ENCODE data around the gene ARHGAP9. TPM values are rescaled to one million over a fixed set of nuclear protein-coding genes. Genes with fewer than 3 reads are reported as not detected.

ARHGAP9 gene
- total and polyA plus RNA-seq, 2 of the 4 experiments (the other 2 are of a cell fraction) = 0.18 to 0.79 TPM

DNA sequence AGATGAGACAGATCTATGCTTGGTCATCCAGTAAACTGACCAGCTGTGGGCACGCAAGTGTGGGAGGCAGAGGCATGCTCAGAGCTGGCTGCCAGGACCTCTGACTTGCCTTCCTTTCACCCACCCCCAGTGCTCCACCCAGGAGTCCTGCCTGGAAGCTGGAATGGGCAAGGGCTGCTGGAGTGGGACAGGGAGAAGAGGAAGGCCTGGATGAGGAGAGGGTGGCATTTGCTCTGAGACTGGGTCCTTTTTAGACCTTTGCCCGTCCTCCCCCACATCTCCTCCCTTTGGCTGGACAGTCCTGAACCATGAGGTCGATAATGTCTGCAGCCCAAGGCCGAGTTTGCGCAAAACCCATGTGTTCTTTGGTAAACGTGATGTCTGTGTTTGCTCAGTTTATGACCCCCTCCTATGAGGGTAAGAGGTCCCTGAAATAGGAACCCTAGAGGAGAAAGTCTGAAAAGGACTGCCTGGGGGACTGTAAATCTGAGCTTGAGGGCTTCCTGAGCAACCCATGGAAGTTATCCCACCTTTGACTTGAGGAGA lies 28.4 kb downstream of the ARHGAP9 start:
- H3K23ac ChIP-seq (ENCODE audit: low read depth, low read length) = peak overlapping the region; percentile 82; the same call in 1 of the 2 replicates
- H2BK20ac ChIP-seq (ENCODE audit: low read depth, low read length) = peak overlapping the region; percentile 80; the same call in 1 of the 2 replicates
- peak overlapping the region; percentile 82 for H3K14ac ChIP-seq (replicated peaks; ENCODE audit: low read depth, low read length)
- no peak overlapping the region for H3K56ac ChIP-seq (ENCODE audit: extremely low read depth, insufficient read depth, low read length)
- H2AK9ac ChIP-seq (replicated peaks; ENCODE audit: low read depth, low read length, poor library complexity) = peak overlapping the region; percentile 33
- TF ChIP-seq RFX5 (IDR thresholded peaks at IDR 0.05; ENCODE audit: low read depth, low read length) (no peak), CEBPB (IDR thresholded peaks at IDR 0.05; ENCODE audit: low read depth, low read length) (0 out of 2 replicates have a peak, but pooled peaks have one; percentile 9), RCOR1 (IDR thresholded peaks at IDR 0.05; ENCODE audit: insufficient replicate concordance, low read length) (no peak), CHD1 (IDR thresholded peaks at IDR 0.05; ENCODE audit: low read depth, low read length) (no peak), MAFK (IDR thresholded peaks at IDR 0.05; ENCODE audit: low read depth, low read length) (no peak)
- TF ChIP-seq, protein P1, sequence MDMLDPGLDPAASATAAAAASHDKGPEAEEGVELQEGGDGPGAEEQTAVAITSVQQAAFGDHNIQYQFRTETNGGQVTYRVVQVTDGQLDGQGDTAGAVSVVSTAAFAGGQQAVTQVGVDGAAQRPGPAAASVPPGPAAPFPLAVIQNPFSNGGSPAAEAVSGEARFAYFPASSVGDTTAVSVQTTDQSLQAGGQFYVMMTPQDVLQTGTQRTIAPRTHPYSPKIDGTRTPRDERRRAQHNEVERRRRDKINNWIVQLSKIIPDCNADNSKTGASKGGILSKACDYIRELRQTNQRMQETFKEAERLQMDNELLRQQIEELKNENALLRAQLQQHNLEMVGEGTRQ (IDR thresholded peaks at IDR 0.05; ENCODE audit: low read depth, low read length) = no peak
- intact Hi-C loops (cut with micrococcal nuclease) (loop anchor here (5.0 kb wide), 1 partner anchor 79 kb away; no protein-coding TSS in a partner anchor), in situ Hi-C loops (cut with MboI; ENCODE audit: low sequenced_read_pairs) (loop anchor here (5.0 kb wide), 2 partner anchors 139 to 184 kb away; no protein-coding TSS in a partner anchor), dilution Hi-C loops (cut with HindIII; ENCODE audit: low sequenced_read_pairs, unreplicated experiment) (no loop called here)
- ATAC-seq (ENCODE audit: low read depth) (no peak), DNase-seq (peak; percentile 38)
- no peak overlapping the region for H3K9ac ChIP-seq (ENCODE audit: low read depth, low read length)
- H4K20me1 ChIP-seq (ENCODE audit: insufficient read depth, low read length) = no peaks in the 10 kb centered on the region
- no peak overlapping the region for H3K4me2 ChIP-seq (ENCODE audit: low read depth, low read length)
- H3K4me3 ChIP-seq (ENCODE audit: insufficient read depth, low read depth, low read length) = no peak overlapping the region
- POLR2A ChIA-PET (ENCODE audit: unreplicated experiment) = no interaction called here
- no CpG with 5 or more reads among the region's 6 CpGs for WGBS, 2 experiments (ENCODE audit: extremely low coverage in 2 of 2, insufficient read length in 1 of 2)
- H3K4ac ChIP-seq (ENCODE audit: low read depth, low read length) = peak overlapping the region; percentile 77
- peak overlapping the region; percentile 79 for H2AFZ ChIP-seq (replicated peaks; ENCODE audit: low read length, poor library complexity)
- H2BK15ac ChIP-seq (ENCODE audit: low read depth, low read length) = peak overlapping the region; percentile 84; the same call in 2 of the 3 replicates
- peak overlapping the region; percentile 31 for H4K91ac ChIP-seq (ENCODE audit: insufficient read depth, low read depth, low read length)
- CTCF ChIA-PET = interaction anchor here (0.6 to 2.5 kb wide), 4 partner anchors 11 to 179 kb away, joined by 3 to 42 read pairs (median 9); no protein-coding TSS in a partner anchor
- H2AK5ac ChIP-seq (ENCODE audit: low read depth, low read length) = peak overlapping the region; percentile 87
- H4K8ac ChIP-seq (ENCODE audit: low read depth in 2 of 2, low read length in 2 of 2) = peak overlapping the region in 1 of 2 experiments; percentile 45; a peak in 2 of 4 replicates
- no peak overlapping the region for H3K27ac ChIP-seq (ENCODE audit: insufficient read depth, low read length)
- H2BK120ac ChIP-seq (ENCODE audit: low read depth, low read length) = peak overlapping the region; percentile 78
- H3K4me1 ChIP-seq (ENCODE audit: control insufficient read depth, insufficient read depth, low read length) = peaks cover 32% of the 10 kb centered on the region
- no peaks in the 10 kb centered on the region for H3K36me3 ChIP-seq (ENCODE audit: control insufficient read depth, insufficient read depth, low read length)
- no TSS peak for BruUV-seq (replicated peaks)
- peak overlapping the region; percentile 76 for H3K18ac ChIP-seq (ENCODE audit: low read depth, low read length)
- H3K79me1 ChIP-seq (ENCODE audit: low read depth in 1 of 2, low read length in 2 of 2) = peaks cover 0 to 10% of the 10 kb centered on the region in 2 experiments; a peak in 1 of 4 replicates
- H4K5ac ChIP-seq (ENCODE audit: low read depth, low read length) = peak overlapping the region; percentile 37; the same call in 1 of the 2 replicates
- H2BK5ac ChIP-seq (ENCODE audit: low read depth, low read length, poor library complexity, severe bottlenecking) = peak overlapping the region; percentile 60
- H3K9me1 ChIP-seq (ENCODE audit: insufficient read depth, low read length) = peaks cover 28% of the 10 kb centered on the region
- H3K9me3 ChIP-seq (ENCODE audit: control insufficient read depth, insufficient read depth, low read length) = no peaks in the 10 kb centered on the region
- H3K27me3 ChIP-seq (ENCODE audit: control insufficient read depth, insufficient read depth, low read length) = no peaks in the 10 kb centered on the region
